Measurements from ENCODE around the gene MYO1G.

MYO1G gene

GRCh38 chr7:44960011-44960580 is 18.7 kb downstream of the MYO1G start:
- Histone ChIP-seq H3K4me3 (replicated peaks; ENCODE audit: low read depth, low read length) (no peak overlapping the region), H3K27me3 (replicated peaks; ENCODE audit: control insufficient read depth, insufficient read depth, low read length) (no peaks in the 10 kb centered on the region), H3K36me3 (ENCODE audit: control insufficient read depth, insufficient read depth, low read length) (peaks cover 17% of the 10 kb centered on the region)
- DNase-seq (ENCODE audit: extremely low read depth, insufficient read length): no peak
- no peak for TF ChIP-seq CTCF (IDR thresholded peaks at IDR 0.05; ENCODE audit: insufficient read depth, low read length, poor library complexity, severe bottlenecking)

GRCh38 chr7:44959433-44959951 is 19.3 kb downstream of the MYO1G start:
- Histone ChIP-seq H3K4me3 (replicated peaks; ENCODE audit: low read depth, low read length) (no peak overlapping the region), H3K36me3 (ENCODE audit: control insufficient read depth, insufficient read depth, low read length) (peaks cover 12% of the 10 kb centered on the region), H3K27me3 (replicated peaks; ENCODE audit: control insufficient read depth, insufficient read depth, low read length) (no peaks in the 10 kb centered on the region)
- DNase-seq (ENCODE audit: extremely low read depth, insufficient read length): no peak
- TF ChIP-seq CTCF (IDR thresholded peaks at IDR 0.05; ENCODE audit: insufficient read depth, low read length, poor library complexity, severe bottlenecking): no peak

DNA sequence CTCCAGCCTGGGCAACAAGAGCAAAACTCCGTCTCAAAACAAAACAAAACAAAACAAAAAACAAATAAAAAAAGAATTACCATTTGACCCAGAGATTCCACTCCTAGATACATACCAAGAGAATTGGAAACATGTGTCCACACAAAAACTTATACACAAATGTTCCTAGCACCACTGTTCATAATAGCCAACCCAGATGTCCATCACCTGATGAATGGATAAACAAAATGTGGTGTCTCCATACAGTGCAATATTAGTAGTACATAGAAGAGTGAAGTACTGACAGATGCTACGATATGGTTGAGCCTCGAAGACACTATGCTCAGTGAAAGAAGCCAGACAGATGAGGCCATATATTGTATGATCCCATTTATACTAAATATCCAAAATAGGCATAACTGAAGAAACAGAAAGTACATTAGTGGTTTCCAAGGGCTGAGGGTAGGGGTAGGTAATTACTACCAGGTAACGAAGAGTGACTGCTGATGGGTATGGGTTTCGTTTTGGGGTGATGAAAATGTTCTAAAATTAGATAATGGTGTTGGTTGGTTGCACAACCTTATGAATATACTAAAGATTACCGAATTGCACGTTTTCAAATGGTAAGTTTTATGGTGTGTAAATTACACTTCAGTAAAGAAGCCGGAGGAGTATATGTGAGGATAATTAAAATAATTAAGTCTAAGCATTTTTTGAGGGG is 20.0 kb downstream of the MYO1G start:
- Histone ChIP-seq H3K4me3 (replicated peaks; ENCODE audit: low read depth, low read length) (no peak overlapping the region), H3K27me3 (replicated peaks; ENCODE audit: control insufficient read depth, insufficient read depth, low read length) (no peaks in the 10 kb centered on the region), H3K36me3 (ENCODE audit: control insufficient read depth, insufficient read depth, low read length) (peaks cover 8% of the 10 kb centered on the region)
- TF ChIP-seq CTCF (IDR thresholded peaks at IDR 0.05; ENCODE audit: insufficient read depth, low read length, poor library complexity, severe bottlenecking): no peak
- DNase-seq (ENCODE audit: extremely low read depth, insufficient read length): no peak

GRCh38 chr7:44956157-44956766 is 22.6 kb downstream of the MYO1G start:
- no peak for TF ChIP-seq CTCF (IDR thresholded peaks at IDR 0.05; ENCODE audit: insufficient read depth, low read length, poor library complexity, severe bottlenecking)
- Histone ChIP-seq H3K36me3 (ENCODE audit: control insufficient read depth, insufficient read depth, low read length) (peaks cover 3% of the 10 kb centered on the region), H3K27me3 (replicated peaks; ENCODE audit: control insufficient read depth, insufficient read depth, low read length) (no peaks in the 10 kb centered on the region), H3K4me3 (replicated peaks; ENCODE audit: low read depth, low read length) (no peak overlapping the region)
- no peak for DNase-seq (ENCODE audit: extremely low read depth, insufficient read length)

GRCh38 chr7:44955733-44956132 is 23.1 kb downstream of the MYO1G start:
- peaks cover 3% of the 10 kb centered on the region for H3K36me3 ChIP-seq (ENCODE audit: control insufficient read depth, insufficient read depth, low read length)
- no peak for DNase-seq (ENCODE audit: extremely low read depth, insufficient read length)
- H3K27me3 ChIP-seq (replicated peaks; ENCODE audit: control insufficient read depth, insufficient read depth, low read length): no peaks in the 10 kb centered on the region
- TF ChIP-seq CTCF (IDR thresholded peaks at IDR 0.05; ENCODE audit: insufficient read depth, low read length, poor library complexity, severe bottlenecking): no peak
- H3K4me3 ChIP-seq (replicated peaks; ENCODE audit: low read depth, low read length): no peak overlapping the region
